HTR-8/SVneo (cell line): ENCODE data around the gene POLDIP3.
A peak's percentile ranks its signal among the peaks of the same experiment; 100 is the strongest.

Source experiments
- DNase-seq: peaks from one replicate; pipeline ENCODE4 v3.0.0; 2011; ENCODE audit warnings: low spot score, mixed read lengths; ENCODE audit not compliant: insufficient read length
- FAIRE-seq: peaks from 2 replicates; lab custom pipeline; 2011; peaks lifted over from hg19 to GRCh38; lab: Jason Lieb, UNC

POLDIP3 gene, protein sequence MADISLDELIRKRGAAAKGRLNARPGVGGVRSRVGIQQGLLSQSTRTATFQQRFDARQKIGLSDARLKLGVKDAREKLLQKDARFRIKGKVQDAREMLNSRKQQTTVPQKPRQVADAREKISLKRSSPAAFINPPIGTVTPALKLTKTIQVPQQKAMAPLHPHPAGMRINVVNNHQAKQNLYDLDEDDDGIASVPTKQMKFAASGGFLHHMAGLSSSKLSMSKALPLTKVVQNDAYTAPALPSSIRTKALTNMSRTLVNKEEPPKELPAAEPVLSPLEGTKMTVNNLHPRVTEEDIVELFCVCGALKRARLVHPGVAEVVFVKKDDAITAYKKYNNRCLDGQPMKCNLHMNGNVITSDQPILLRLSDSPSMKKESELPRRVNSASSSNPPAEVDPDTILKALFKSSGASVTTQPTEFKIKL

DNA sequence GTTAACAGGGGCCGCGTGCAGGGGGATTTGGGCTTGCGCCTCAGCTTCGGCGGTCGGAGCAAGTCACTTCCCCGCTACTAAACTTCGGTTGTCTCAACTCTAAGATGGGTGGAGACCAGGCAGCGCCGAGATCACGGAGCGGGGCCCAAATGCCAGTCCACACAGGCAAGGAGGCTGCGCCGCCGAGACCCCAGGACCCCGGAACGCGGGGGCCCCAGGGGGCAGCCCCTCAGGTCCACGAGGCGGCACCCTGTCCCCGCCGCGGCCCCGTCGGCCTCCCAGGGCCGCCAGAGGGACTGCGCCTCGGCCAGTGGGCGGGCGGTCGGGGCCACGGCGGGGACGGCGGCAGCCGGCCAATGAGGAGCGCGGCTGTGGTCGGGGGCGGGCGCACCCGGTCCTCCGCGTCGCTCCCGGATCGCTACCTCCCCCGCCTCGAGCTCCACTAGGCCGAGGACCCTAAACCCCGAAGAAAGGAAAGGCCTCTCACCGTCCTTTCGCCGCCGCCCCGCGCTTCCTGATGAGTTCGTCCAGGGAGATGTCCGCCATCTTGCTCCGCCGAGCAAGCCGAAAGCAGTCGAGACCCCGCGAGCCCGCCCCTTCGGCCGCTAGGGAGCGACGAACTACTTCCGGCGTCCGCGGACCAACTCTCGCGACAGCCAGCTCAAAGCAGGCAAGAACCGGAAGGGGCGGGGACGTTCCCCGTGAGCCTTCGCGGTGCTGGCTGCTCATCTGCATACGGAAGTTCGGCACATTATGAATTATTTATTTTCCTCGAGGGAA is at the start of gene POLDIP3:
POLDIP3 (minus strand) TSS at position 572 of the 780 bp plus-strand sequence; CDS start at position 546, 26 bp downstream.
- DNase-seq (peak; percentile 96), FAIRE-seq (peak; percentile 80)

DNA sequence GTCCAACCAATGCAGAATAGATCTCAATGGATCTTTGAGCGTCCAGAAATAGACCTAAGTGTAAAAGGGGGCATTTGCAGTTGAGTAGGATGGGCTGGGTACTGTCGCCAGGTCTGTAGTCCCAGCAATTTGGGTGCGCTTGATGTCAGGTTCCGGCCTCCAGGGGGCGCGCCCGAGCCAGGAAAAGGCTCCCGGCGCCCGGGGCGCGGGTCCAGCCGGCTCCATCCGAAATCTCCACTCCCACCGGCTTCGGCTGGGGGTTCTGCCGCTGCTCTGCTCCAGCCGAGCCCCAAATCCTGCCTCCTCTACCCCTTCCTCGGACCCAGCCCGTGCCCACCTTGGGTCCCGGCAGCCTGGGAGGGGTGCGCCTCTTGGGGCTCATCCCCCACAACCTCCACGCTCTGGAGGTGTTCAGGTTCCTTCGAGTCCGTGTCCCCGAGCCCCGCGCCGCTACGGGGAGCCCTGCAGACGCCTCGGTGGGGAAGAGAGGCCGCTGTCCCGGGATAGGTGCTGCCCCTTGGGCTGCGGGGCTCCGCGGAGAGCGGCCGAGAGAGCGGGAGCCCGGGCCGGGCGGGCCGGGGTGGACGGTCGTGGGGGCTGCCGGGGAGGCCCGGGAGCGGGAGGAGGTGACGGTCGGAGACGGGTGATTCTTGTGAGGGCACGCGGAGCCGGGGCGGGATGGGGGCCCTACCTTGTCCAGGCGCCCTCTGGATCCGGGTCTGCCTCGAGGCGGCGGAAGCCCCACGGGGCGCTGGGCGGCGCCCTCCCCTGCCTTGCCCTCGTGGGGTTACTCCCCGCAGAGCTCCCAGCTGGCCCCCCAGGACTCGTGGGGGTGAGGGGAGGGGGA is 47.5 kb upstream of the POLDIP3 start:
- FAIRE-seq (no peak), DNase-seq (peak; percentile 75)

DNA sequence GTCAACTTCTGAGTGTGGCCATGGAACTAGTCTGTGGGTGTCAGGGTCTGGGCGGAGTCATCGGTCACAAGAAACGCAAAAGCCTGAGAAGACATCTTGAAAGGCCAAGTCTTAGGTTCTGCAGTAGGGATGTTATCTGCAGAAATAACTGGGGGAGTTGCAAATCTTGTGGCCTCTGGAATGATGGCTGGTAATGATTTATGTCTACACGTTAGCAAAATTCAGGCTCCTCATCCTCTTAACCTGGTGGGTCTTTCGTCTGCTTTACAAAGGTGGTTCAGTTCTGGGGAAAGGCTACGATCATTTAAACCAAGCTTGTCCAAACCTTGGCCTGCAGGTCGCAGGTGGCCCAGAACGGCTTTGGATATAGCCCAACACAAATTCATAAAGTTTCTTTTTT is 41.9 kb upstream of the POLDIP3 start:
- FAIRE-seq (no peak), DNase-seq (no peak)

DNA sequence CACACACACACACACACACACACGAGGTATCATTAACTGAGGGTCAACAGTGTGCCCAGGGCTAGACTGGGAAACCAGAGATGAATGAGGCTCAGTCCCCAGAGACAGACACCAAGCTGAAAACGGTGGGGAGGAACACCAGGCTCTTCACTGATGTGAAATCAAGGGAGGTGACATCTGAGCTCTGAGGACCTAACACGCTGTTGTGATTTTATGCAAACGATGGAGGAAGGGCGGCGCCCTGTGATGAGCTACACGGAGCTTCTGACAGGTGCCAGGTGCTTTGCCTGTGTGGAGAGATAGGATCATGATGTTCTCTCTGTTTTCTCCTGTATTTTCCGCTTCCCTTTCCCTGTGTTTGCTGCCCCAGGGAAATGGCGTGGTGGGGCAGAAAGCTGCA is 41.0 kb upstream of the POLDIP3 start:
- FAIRE-seq, result no peak
- DNase-seq, result no peak

DNA sequence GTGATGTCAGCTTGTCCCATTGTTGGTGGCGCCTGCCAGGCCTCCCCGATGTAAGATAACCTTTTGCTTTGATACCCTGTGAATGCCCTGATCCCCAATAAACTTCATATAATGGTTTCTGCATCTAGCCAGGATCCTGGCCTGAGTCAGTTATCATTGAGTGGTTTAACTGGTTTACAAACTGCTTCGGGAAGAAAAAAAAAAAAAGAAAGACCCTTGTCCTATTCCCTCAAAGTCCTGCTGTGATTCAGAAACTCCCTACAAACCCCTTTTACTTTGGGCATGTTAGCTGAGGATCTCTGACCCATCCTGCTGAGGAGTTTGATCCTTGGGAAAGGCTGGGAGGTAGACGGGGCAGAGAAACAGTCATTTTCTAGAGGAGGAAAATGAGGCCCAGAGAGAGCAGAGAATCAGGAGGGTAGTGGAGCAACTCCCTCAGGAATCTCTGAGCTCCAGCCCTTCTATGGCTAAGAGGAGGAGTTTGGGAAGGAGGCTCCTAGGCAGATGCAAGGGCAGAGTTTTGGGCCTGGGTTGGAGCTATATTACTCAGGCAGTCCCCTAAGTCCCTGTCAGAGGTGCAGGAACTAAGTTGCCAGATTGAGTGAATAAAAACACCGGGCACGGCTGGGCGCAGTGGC is 39.9 kb upstream of the POLDIP3 start:
- no peak for DNase-seq
- FAIRE-seq, result no peak

DNA sequence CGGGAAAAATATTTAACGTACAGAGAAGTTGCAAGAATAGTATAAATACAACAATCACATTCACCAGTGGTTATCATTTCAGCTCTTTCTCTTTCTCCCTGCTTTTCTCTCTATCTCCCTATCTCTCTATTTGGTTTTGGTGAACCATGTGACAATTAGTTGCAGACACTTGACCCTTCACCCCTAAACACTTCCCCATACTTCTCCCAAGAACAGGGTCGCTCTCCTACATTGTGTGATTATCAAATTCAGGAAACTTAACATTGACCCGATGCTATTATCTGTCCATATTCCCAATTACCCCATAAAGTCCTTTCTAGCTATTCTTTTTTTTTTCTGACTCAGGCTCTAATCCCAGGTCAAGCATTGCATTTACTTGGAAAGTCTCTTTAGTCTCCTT is 39.3 kb upstream of the POLDIP3 start:
- no peak for DNase-seq
- no peak for FAIRE-seq

DNA sequence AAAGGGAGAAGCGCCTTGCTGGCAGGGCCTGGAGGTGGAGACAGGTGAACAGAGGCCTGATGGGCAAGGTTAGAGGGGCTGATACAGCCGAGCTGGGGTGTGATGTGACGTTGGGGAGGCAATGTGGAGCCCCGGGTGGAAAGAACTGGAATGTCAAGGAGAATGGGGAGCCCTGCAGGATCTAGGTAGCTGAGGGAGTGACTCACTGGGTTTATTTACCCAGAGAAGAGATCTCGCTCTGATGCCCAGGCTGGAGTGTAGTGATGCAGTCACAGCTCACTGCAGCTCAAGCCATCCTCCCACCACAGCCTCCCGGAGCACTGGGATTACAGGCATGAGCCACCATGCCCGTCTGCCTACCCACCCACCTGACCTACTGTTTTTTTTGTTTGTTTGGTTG is 36.5 kb upstream of the POLDIP3 start:
- no peak for FAIRE-seq
- peak; percentile 36 for DNase-seq

DNA sequence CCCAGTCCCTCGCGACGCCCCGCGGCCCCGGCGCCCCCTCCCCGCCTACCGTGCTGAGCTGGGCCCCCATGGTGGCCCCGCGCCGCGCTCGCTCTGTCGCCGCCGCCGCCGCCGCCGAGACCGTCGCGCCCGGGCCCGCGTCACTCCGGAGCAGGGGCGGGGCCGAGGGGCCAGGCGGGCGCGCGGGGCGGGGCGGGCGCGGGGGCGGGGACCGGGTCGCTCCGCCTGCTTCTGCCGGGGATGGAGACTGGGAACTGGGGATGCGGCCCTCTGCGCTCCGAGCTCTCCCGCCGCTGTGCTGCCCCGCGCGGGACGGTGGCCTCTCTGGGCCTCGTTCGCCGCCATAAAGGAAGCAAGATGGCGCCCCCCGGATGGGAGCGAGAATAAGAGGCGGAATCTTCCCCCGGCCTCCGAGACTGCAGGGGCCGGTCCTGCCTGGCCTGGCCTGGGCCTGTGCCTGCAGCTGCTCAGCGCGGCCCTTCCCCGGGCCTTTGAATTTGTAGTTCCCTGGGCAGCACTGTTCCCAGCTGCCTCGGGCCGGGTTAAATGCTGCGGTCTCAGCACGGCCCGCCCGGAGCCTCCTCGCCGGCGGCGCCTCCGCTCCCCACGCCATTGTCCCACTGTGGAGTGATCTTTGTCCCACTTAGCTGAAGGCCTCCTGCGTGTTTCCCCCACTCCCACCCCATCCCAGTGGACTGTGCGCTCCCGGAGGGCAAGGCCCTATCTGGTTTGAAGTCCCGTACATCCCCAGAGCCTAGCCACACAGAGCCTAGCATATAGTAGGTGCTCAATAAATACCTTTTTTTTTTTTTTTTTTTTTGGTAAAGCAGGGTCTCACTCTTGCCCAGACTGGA is 34.8 kb upstream of the POLDIP3 start, which contains the start of gene CYB5R3:
CYB5R3 (minus strand) TSS at position 147 of the 854 bp plus-strand sequence; CDS start at position 70, 77 bp downstream.
- peak; percentile 89 for DNase-seq
- FAIRE-seq, result no peak

DNA sequence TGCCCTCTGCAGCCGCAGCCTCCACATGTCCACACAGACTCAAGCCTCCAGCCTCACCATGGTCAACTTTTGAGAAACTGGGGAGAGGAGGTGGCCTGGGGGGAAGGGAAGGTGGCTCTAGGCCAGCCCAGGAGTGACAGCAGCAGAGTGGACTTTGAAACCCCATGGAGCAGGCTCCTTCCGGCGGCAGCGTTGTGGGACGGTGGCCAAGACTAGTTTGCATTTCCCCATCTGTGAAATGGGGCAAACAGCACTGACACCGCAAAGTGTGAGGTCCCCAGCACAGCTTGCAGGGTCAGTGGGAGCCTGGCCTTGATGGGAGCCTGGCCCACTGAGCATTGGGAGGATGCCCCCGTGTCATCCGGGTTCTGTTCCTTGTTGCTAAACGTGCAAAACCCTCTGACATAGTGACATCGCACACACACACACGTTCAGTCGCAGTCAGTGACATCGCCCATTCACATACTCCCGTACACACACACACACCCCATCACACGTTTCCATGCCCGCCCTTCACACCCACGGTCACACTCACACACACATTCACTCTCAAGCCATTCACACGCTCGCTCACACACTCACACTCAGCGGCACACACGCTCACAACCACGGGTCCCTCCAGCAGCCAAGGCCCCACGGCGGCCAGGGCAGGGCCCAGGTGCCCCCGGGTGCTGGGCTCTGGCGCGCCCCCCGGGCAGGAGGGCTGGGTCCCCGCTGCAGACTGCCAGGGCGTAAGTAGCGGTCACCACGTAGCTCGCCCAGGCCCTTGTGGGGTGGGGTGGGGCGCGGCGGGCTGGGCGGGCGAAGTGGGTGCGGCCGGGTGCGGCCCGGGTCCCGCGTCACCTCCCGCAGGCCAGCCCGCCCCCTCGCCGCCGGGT is 33.9 kb upstream of the POLDIP3 start:
- DNase-seq, result no peak
- peak; percentile 67 for FAIRE-seq

DNA sequence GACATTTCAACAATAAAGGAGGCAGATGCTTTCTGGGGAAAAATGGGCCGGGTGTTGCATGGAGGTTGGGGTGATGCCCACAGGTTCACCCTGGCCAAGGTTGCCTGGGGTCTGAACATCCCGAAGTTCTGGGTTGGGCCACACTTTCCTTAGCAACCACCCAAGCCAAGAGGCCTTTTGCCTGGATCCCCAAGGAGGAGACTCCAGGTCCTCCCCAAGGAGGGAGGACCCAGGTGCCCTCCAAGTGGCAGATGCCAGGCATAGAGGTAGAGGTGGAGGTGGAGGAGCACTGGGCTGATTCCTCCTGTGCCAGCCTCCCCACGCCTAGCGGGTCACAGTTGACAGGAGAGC is 33.3 kb upstream of the POLDIP3 start:
- FAIRE-seq, result no peak
- DNase-seq, result no peak

DNA sequence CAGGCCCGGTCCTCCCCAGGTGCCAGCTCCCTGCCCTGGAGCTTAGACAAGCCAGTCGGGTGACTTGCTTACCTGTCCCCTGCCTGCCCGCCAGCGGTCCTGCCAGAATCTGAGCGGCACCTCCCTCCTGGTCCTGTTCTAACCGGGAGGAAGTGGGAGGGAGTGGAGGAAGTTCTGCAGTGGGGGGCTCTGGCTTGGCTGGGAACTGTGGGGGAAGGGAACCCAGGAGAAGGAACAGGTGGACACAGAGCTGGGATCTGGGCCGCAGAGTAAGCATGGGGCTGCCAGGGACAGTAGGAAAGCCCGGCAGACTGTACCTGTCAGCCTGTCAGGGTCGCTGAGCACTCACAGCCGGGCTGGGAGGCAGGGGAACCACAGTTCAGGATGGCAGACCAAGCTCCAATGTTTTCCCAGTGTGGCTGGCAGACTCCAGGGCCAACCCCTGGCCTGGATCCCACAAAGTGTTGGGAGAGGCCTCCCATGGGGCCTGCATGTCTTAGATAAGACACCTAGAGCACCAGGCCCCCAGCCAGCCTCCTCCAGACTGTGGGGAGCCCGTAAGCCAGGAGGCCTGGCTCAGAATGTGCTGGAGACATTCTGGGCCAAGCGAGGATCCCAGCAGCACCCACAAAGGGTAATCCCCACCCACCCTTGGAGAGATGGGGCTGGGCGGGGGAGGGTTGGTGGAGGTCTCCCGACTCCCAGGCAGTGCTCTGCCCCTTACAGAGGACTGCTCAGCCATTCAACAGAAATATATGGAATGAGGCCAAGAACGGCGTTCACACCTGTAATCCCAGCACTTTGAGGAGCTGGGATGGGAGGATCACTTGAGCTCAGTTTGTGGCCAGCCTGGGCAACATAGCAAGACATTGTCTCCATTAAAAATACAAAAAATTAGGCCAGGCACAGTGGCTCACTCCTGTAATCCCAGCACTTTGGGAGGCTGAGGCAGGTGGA is 32.2 kb upstream of the POLDIP3 start:
- FAIRE-seq (no peak), DNase-seq (no peak)

DNA sequence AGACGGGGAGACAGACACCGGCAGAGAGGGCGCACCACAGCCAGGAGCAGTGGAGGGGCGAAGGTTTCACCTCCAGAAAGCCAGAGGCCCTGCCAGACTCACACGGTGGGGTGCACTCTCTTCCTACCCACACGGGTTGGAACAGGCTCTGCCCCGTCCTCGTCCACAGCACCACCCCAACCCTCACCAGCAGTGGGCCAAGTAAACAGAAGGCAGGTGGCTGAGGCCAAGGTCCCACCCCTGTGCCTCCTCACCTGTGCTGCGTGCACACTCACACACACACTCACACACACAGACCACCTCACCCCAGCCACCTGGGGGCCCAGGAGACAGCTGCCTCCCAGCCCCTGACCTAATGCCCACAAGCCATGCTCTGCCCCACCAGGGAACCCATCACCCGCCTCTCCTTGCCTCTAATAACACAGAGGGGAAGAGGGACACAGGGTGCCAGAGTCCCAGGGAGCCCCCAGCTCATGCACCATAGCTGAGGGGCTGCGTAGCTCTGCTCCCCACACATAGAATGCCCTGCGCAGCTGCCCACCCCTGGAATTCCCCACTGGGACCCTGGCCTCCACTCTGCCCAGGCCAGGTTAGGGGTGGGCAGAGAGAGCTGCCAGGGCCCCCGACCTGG is 31.4 kb upstream of the POLDIP3 start:
- FAIRE-seq (no peak), DNase-seq (no peak)

DNA sequence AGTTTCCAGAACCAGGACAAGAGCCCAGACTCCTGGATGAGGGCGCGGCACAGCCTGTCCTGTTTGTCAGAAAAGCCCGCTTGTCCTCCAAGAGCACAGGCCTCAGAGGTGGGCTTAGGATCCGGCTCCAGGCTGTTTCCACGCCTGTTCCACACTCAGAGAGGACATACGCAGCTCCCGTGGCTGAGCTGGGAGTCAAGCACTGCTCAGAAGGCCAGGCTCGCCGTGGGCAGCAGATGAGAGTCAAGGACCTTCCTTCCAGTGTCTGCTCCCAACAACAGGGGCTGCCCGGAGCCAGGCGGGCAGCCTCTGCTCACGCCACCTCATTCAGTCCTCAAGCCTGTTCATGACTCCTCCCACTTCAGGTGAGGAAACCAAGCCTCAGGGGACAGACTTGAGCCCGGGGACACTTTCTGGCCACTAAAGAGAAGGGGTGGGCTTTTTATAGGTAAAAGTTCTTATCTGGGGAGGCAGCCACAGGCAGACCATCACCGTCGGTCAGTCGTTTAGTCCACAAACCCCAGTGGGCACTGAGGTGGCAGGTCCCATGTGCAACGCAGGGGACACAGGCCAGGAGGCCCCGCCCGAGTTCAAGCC is 30.8 kb upstream of the POLDIP3 start:
- no peak for DNase-seq
- FAIRE-seq, result no peak

DNA sequence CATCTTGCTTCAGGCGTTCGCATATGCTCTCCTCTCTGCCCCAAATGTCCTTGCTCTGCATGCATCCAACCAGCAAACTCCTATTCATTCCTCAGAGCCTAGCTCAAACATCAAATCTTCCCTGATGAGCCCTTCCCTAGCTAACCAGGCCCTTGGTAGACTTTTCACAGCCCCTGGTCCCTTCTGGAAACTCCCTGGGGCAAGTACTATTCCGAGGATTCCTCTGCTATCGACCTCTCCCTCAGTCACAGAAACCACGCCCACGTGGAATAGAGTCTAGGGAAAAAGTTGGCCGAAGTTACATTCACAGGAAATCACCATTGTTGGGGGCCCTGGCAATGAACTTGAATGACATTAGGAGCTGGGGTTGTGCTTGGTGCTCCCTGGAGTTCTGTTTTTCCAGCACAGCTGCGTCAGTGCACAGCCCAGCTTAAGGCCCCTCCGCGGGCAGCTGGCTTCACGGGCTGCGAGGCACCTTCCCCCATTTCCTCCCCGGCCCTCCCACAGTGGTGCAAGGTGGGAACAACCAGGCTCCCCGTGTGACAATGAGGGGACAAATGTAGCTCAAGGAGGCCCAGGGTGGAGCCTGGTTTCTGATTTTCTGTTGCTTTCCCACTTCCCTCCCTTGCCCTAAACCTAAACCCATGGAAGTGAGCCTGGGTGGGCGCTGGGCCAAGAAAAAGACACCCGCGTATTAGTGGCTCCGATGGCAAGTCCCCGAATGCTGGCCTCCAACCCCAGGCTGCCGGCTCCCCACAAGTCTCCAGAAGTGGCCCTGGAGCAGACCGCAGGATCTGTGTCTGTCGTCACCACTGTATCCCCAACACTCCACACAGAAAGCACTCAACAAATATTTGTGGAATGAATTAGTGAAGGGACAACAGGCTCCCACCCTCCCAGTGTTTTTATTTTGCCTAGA is 30.0 kb upstream of the POLDIP3 start:
- FAIRE-seq (no peak), DNase-seq (no peak)
